ENCODE data around the gene SPIN2B.

Gene SPIN2B

GRCh38 chrX:57070185-57070984 is 51.0 kb downstream of the SPIN2B start:
- Histone ChIP-seq H2BK5ac (ENCODE audit: low read length) (no peak overlapping the region), H3K18ac (ENCODE audit: low read length) (no peak overlapping the region), H3K4me1 (ENCODE audit: control insufficient read depth, low read depth, low read length) (no peaks in the 10 kb centered on the region), H3K4me2 (ENCODE audit: low read length) (no peak overlapping the region), H2AK5ac (ENCODE audit: low read length) (no peak overlapping the region), H2BK120ac (ENCODE audit: low read depth, low read length) (no peak overlapping the region), H3K4me3 (ENCODE audit: low read length) (no peak overlapping the region), H3K27ac (ENCODE audit: low read depth, low read length) (no peak overlapping the region), H3K79me1 (ENCODE audit: low read length) (no peaks in the 10 kb centered on the region), H3K79me2 (ENCODE audit: control insufficient read depth, insufficient read depth, low read length) (no peaks in the 10 kb centered on the region), H3K56ac (ENCODE audit: low read length) (no peak overlapping the region), H3K23ac (ENCODE audit: low read length) (no peak overlapping the region), H4K5ac (ENCODE audit: low read length) (no peak overlapping the region), H4K8ac (ENCODE audit: low read depth, low read length) (no peak overlapping the region), H3K27me3 (ENCODE audit: insufficient read depth, low read length, poor library complexity) (no peaks in the 10 kb centered on the region), H2BK15ac (replicated peaks; ENCODE audit: low read depth) (no peak overlapping the region), H3K4ac (ENCODE audit: low read depth, low read length) (no peak overlapping the region), H3K36me3 (ENCODE audit: control insufficient read depth, insufficient read depth, low read length) (no peaks in the 10 kb centered on the region), H3K9ac (ENCODE audit: low read length) (no peak overlapping the region)
- DNase-seq = no peak
- no CpG with 5 or more reads among the region's 32 CpGs for WGBS (ENCODE audit: extremely low coverage, insufficient coverage, low lambda C conversion rate)
